ENCODE results near the gene VPS52.
A peak's percentile ranks its signal among the peaks of the same experiment; 100 is the strongest.

Gene VPS52

GRCh38 chr6:33313105-33313708, 41.5 kb upstream of the VPS52 start (continued):
- TF ChIP-seq CTCF (tag by site-specific recombination; IDR thresholded peaks at IDR 0.05) (peak; percentile 22), IKZF3 (tag by site-specific recombination; IDR thresholded peaks at IDR 0.05) (peak; percentile 22; the same call in 1 of the 2 replicates), ZFP37 (tag by site-specific recombination; IDR thresholded peaks at IDR 0.05) (peak; percentile 60; the same call in 1 of the 2 replicates)

- Histone ChIP-seq H3K36me3 (ENCODE audit: control insufficient read depth in 2 of 2, insufficient read depth in 1 of 2, low read length in 2 of 2) (peaks cover 0 to 10% of the 10 kb centered on the region in 2 experiments; a peak in 2 of 3 replicates), H3K27ac (ENCODE audit: extremely low read depth, low read depth, low read length) (peak overlapping the region; percentile 79), H3K4me1 (ENCODE audit: control insufficient read depth, insufficient read depth, low read length) (peaks cover 5% of the 10 kb centered on the region), H3K9me3 (ENCODE audit: control insufficient read depth, insufficient read depth, low read depth, low read length) (no peaks in the 10 kb centered on the region), H3K4me3 (ENCODE audit: low read depth, low read length) (peak overlapping the region; percentile 61)
- CTCF ChIA-PET: interaction anchor here (0.6 to 7.0 kb wide), 16 partner anchors 11 to 1238 kb away, joined by 3 to 53 read pairs (median 5); partner anchors contain the start of genes B3GALT4 and RGL2
- POLR2A ChIA-PET: interaction anchor here (0.5 to 5.0 kb wide), 17 partner anchors 9 to 341 kb away, joined by 3 to 50 read pairs (median 7); partner anchors contain the start of genes B3GALT4, PFDN6, RGL2 and RPS18
- TF ChIP-seq MYNN (tag by site-specific recombination; IDR thresholded peaks at IDR 0.05; ENCODE audit: borderline replicate concordance) (no peak), ZBTB26 (tag by site-specific recombination; optimal IDR thresholded peaks at IDR 0.05) (no peak), ZNF629 (tag by site-specific recombination; IDR thresholded peaks at IDR 0.05) (no peak), ZNF837 (tag by site-specific recombination; IDR thresholded peaks at IDR 0.05) (no peak), ZBTB17 (tag by site-specific recombination; IDR thresholded peaks at IDR 0.05) (peak; percentile 94), ZNF571 (tag by site-specific recombination; IDR thresholded peaks at IDR 0.05) (no peak), ZNF514 (tag by site-specific recombination; IDR thresholded peaks at IDR 0.05) (no peak), GLIS1 (tag by site-specific recombination; IDR thresholded peaks at IDR 0.05) (peak; percentile 95), ZNF701 (tag by site-specific recombination; IDR thresholded peaks at IDR 0.05) (no peak), ZNF202 (tag by site-specific recombination; IDR thresholded peaks at IDR 0.05; ENCODE audit: borderline replicate concordance) (no peak), ZNF121 (tag by site-specific recombination; IDR thresholded peaks at IDR 0.05) (no peak), ZXDB (tag by site-specific recombination; IDR thresholded peaks at IDR 0.05) (peak; percentile 92), INSM2 (tag by site-specific recombination; IDR thresholded peaks at IDR 0.05) (no peak), GLI2 (tag by site-specific recombination; IDR thresholded peaks at IDR 0.05; ENCODE audit: borderline replicate concordance, low read depth) (no peak), ZNF747 (tag by site-specific recombination; IDR thresholded peaks at IDR 0.05) (no peak), ZNF26 (tag by site-specific recombination; IDR thresholded peaks at IDR 0.05) (no peak), ZNF843 (tag by site-specific recombination; IDR thresholded peaks at IDR 0.05) (no peak), ZNF280C (tag by site-specific recombination; IDR thresholded peaks at IDR 0.05) (no peak), ZNF423 (tag by site-specific recombination; IDR thresholded peaks at IDR 0.05) (no peak), HOXC10 (CRISPR knock-in tag; IDR thresholded peaks at IDR 0.05) (no peak), ZNF580 (tag by site-specific recombination; IDR thresholded peaks at IDR 0.05) (no peak), ZNF610 (tag by site-specific recombination; IDR thresholded peaks at IDR 0.05; ENCODE audit: borderline replicate concordance) (no peak)
Measured at GRCh38 chr6:33312361-33313104, 40.9 kb upstream of the VPS52 start.
